ENCODE data around the gene FOLR2.
"Not testable (repeated sequence)": the region's sequence is repeated elsewhere in the genome, so short reads cannot be mapped to it uniquely, and the experiment has no call there.

Gene FOLR2

DNA sequence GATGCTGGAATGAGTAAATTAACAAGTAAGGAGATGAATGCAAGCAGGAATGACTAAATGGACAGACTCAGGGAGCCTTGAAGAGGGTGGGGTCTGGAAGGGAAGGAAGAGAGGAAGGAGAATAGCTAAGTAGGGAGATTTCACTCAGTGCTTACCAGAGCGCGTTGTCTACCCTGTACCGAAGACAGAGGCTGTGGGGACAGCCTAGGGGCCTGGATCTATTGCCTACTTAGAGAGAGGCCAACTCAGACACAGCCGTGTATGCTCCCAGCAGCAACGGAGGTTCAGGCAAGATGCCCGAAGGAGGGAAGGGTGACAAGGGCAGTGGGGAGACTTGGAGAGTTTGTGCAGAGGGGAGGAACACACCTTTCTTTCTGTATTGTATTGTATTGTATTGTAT is at the start of gene FOLR2:
TSS of gene FOLR2 (plus strand) at position 157 of the 400 bp plus-strand sequence. CDS start 1,791 bp downstream, outside the sequence.
- DNase-seq (ENCODE audit: low read depth in 2 of 2) = no peak

DNA sequence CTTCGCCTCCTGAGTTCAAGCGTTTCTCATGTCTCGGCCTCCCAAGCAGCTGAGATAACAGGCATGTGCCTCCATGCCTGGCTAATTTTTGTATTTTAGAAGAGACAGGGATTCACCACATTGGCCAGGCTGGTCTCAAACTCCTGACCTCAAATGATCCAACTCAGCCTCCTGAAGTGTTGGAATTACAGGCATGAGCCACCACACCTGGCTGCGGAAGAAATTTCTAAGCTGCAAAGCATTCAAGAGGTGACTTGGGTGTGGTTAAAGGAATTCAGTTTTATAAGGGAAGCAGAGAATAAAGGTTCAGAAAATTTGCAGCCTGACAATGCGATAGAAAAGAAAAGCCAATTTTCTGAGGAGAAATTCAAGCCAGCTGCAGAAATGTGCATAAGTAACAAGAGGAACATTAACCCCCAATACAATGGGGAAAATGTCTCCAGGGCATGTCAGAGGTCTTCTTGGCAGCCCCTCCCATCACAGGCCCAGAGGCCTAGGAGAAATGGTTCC is 47.5 kb upstream of the FOLR2 start:
- not testable (repeated sequence) for DNase-seq (ENCODE audit: low read depth in 2 of 2)

DNA sequence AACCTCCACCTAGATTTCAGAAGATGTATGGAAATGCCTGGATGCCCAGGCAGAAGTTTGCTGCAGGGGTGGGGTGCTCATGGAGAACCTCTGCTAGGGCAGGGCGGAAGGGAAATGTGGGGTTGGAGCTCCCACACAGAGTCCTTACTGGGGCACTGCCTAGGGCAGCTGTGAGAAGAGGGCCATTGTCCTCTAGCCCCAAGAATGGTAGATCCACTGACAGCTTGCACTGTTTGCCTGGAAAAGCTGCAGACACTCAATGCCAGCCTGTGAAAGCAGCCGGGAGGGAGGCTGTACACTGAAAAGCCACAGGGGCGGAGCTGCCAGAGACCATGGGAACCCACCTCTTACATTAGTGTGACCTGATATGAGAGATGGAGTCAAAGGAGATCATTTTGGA is 46.8 kb upstream of the FOLR2 start:
- not testable (repeated sequence) for DNase-seq (ENCODE audit: low read depth in 2 of 2)

DNA sequence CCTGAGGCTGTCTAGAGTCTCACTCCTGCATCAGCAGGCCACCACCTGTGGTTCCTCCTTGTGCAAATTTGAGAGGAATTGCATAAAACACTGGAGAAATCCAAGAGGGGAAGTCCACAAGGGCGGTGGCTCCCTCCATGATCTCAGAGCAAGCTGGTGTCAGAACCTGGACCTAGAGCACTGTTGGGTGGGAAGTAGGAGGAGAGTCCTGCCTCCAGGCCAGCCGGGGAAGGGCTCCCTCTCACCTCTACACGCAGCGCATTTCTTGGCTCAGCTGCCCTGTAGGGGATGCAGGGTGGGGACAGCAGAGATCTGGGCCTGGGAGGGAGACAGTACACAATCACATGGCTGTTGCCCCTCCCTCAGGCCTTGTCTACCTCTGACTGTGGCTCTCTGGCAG is 44.6 kb upstream of the FOLR2 start:
- DNase-seq (ENCODE audit: low read depth in 2 of 2) = not testable (repeated sequence)

DNA sequence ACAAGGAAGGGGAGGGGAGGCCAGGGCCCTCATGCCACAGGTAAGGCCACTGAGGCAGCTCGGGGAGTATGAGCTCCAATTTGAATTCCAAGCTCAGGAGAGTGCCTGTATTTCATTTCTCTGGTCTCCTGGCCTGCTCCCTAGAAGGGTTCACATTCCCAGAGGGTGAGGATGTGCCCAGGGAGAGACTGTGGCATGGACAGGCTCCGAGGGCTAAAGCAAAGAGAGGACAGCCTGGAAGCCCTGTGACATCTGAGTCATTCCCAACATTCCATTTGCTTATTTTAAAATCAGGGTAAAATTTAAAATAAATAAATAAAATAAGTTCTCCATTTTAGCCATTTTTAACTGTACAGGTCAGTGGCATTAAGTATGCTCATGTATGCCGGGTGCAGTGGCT is 43.3 kb upstream of the FOLR2 start:
- DNase-seq (ENCODE audit: low read depth in 2 of 2) = no peak

DNA sequence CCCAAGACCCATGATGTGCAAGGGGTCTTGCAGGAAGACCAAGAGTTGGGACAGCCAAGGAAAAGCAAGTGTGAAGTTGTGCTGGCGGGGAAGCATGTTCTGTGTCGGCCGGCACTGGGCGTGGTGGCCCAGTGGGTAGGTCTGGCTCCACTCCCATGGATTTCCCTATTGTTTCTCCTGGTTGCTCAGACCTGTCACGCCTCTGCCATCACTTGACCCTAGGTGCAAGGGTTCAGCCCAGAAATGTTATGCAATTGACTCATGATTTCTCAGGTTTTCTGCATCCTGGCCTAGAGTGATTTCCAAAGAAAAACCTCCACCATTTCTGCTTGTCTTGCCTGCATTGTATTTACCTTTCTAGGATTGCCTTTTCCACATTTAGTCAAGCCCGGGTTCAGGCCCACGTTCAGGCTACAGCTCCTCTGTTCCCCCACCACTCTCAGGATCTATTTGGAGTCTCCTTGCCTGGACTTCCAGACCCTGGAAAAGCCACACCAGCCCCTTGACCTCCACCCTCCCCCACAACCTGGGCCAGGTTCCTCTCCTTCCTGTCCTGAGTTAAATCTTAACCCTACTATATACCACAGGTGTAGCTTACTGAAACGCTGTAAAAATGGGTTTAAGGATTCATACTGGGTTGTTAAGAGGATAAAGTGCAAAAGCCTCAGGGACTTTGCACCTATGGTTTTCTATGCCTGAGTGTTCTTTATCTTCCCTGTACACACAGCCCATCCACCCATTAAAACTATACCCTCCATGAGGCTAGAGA is 42.1 kb upstream of the FOLR2 start:
- no peak for DNase-seq (ENCODE audit: low read depth in 2 of 2)

DNA sequence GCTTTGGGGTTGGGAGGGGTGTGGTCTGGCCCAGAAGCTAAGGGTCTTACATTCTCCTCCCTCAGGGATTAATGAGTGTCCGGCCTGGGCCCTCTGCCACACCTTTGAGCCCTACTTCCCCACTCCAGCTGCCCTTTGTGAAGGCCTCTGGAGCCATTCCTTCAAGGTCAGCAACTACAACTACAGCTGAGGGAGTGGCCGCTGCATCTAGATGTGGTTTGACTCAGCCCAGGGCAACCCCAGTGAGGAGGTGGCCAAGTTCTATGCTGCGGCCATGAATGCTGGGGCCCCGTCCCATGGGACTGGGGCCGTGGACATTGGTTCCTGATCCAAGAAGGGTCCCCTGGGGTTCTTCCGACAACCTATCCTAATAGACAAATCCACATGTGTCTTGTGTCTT is 38.9 kb upstream of the FOLR2 start:
- DNase-seq (ENCODE audit: low read depth in 2 of 2) = no peak

DNA sequence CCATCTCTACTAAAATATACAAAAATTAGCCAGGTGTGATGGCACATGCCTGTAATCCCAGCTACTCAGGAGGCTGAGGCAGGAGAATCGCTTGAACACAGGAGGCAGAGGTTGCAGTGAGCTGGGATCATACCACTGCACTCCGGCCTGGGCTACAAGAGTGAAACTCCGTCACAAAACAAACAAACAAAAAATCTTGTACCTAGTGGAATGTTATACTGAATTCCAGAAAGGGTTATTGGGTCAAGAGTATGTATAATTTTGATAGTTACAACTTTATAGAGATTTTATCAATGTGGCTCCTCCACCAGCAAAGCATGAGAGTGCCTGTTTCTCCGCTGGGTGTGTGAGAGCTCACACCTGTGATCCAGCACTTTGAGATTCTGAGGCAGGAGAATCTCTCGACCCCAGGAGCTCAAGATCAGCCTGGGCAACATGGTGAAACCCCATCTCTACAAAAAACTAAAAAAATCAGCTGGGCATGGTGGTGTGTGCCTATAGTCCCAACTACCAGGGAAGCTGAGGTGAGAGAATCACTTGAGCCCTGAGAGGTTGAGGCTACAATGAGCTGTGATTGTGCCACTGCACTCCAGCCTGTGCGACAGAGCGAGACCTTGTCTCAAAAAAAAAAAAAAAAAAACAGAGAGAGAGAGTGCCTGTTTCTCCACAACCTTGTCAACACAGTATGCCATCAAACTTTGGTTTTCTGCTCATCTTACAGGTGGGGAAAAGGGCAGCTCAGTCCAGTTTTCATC is 37.4 kb upstream of the FOLR2 start:
- no peak for DNase-seq (ENCODE audit: low read depth in 2 of 2)

DNA sequence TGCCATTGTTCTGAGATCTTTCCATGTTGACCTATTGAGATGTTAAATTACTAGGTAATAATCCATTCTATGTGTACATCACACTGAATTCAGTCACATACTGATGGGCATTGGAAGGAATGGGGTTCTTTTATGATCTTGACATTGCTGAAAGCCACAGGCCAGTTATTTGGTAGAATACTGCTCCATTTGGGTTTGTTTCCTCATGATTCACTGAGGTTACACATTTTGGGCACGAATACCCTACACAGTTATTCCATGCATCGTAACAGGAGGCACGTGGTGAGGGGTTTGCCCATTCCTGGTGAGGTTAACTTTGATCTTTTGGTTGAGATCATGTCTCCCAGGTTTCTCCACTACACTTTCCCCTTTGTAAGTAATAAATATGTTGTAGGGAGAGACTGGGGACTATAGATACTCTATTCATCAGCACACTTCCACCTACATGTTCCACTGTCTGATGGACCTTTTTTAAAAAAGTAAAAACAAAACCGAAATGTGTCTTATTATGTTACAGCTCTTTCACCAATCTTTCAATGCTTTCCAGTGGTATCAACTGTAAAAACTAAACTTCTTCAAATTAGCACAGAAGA is 36.7 kb upstream of the FOLR2 start:
- DNase-seq (ENCODE audit: low read depth in 2 of 2) = no peak

DNA sequence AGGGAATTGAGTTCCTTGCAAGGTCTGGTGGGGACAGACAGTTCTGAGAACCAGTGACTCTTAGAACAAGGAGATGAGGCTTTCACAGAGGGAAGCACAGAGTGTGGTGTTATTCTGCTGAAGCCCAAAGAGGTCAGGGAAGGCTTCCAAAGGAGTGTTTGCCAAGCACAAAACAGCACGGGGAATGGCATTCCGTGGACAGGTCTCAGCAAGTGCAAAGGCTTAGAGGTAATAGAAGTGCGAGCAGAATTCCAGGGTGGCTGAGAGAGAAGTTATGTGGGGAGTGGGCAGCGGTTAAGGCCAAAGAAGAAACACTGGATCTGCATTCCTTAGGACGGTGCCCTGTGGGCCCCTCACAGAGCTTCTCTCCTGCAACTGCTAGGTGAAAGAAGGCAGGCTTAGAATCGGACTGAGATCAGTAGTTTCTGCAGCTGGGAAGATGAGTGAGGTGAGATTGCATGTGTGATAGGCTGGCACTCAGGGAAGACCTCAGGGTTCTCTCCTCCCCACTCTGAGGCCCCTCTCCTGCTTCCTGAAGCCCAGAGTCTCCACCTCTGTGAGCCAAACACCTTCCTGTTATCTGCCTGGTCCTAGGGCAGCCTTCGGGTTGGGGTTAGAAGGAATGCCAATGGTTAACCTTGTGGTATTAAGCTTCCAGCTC is 35.6 kb upstream of the FOLR2 start:
- not testable (repeated sequence) for DNase-seq (ENCODE audit: low read depth in 2 of 2)

DNA sequence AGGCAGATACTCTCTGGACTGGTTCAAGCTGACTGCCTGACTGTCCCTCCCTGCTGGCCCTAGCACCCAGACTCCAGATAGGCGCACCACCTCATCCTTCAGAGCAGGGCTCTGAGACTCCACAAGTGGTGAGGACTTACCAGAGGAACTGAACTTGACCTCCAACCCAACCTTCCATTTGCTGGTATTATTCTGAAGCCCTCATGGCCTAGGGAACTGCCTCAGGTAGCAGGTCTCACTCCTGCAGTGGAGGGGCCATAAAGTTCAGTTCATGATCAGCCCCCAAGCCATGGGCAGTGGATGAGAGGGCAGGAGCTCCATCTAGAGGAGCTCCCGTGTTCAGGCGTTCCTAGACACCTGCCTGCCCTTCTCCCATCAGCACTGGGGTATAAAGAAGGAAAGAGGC is 35.0 kb upstream of the FOLR2 start:
- not testable (repeated sequence) for DNase-seq (ENCODE audit: low read depth in 2 of 2)

DNA sequence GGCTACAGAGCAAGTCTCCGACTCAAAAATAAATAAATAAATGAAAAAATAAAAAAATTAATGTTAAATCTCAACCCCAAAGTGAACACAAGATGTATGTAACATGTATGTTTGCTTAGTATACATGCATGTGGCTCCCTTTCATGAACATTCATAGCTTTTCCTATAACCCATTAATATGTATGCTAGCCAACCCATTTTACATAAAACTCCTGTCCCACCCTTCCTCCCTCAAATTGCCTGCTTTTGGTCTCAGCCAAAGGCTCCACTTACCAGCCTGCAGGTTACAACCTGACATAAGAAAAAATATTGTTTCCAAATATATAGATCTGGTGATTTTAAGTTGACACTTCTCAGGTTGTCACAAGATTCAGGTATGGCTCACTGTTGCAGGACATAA is 28.3 kb upstream of the FOLR2 start:
- no peak for DNase-seq (ENCODE audit: low read depth in 2 of 2)

DNA sequence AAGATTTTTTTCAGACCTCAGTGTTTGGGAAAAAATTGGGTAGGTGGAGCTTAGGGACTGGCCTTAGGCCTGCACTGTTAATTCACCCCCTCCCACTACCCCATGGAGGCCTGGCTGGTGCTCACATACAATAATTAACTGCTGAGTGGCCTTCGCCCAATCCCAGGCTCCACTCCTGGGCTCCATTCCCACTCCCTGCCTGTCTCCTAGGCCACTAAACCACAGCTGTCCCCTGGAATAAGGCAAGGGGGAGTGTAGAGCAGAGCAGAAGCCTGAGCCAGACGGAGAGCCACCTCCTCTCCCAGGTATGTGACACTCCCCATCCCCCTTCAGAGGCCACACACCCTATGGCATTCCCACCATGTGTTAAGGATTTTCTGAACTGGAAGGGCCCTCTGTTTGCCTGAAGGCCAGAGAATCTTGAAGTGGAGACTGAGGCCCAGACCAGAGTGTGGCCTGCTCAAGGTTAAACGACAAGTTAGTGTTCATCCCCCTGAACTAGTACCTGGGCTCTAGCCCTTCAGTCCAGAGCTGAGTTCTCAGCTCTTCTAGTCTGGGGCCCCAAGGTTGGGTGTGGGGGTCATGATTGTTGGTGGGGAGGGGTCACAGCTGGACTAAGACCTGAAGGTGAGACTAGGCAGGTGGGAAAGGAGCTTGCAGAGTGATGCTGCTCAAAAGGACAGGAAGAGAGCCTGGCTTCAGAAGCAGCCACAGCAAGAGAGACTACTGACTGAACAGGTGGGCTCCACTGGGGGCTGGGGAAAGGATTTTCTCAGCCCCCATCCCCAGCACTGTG is 26.9 kb upstream of the FOLR2 start:
- no peak for DNase-seq (ENCODE audit: low read depth in 2 of 2)

DNA sequence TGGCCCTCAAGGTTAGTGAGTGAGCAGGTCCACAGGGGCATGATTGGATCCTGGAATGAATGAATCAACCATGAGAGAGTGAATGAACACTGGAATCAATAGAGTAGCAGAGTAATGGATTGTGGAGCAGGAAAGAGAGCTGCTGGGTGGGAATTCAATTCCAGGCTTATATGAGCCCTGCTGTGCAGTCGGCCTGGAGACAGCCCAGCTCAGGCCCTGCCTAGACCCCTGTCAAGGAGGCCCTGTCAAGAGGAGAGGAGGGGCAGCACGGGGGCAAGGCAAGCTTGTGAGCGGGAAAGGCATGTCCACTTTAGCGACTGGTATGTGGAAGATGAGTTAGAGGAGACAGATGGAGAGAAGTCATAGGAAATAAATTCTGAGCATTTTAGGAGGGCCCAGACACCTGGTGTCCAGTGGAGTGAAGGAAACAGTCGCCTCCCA is 25.9 kb upstream of the FOLR2 start:
- DNase-seq (ENCODE audit: low read depth in 2 of 2) = no peak

DNA sequence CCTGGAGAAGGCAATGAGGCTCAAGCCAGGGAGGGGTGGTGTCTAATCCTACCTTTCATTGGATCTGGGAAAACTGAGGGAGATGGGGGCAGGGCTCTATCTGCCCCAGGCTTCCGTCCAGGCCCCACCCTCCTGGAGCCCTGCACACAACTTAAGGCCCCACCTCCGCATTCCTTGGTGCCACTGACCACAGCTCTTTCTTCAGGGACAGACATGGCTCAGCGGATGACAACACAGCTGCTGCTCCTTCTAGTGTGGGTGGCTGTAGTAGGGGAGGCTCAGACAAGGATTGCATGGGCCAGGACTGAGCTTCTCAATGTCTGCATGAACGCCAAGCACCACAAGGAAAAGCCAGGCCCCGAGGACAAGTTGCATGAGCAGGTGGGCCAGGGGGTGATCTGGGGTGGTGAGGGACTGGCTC is 24.6 kb upstream of the FOLR2 start, which contains the start of gene FOLR1:
TSS of gene FOLR1 (plus strand) at position 180 of the 421 bp plus-strand sequence. CDS start at position 214, 34 bp downstream.
- DNase-seq (ENCODE audit: low read depth in 2 of 2) = no peak

DNA sequence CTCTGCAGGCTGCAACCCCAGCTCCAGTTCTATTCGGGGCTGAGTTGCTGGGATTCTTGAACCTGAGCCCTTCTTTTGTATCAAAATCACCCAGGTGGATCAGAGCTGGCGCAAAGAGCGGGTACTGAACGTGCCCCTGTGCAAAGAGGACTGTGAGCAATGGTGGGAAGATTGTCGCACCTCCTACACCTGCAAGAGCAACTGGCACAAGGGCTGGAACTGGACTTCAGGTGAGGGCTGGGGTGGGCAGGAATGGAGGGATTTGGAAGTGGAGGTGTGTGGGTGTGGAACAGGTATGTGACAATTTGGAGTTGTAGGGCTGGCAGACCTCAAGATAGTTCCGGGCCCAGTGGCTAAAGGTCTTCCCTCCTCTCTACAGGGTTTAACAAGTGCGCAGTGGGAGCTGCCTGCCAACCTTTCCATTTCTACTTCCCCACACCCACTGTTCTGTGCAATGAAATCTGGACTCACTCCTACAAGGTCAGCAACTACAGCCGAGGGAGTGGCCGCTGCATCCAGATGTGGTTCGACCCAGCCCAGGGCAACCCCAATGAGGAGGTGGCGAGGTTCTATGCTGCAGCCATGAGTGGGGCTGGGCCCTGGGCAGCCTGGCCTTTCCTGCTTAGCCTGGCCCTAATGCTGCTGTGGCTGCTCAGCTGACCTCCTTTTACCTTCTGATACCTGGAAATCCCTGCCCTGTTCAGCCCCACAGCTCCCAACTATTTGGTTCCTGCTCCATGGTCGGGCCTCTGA is 20.9 kb upstream of the FOLR2 start:
- DNase-seq (ENCODE audit: low read depth in 2 of 2) = no peak

DNA sequence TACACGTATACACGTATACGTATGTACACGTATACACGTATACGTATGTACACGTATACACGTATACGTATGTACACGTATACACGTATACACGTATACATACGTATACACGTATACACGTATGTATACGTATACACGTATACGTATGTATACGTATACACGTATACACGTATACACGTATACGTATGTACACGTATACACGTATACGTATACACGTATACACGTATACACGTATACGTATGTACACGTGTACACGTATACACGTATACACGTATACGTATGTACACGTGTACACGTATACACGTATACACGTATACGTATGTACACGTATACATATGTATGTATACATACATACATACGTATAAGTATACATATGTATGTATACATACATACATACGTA is 15.1 kb upstream of the FOLR2 start:
- not testable (repeated sequence) for DNase-seq (ENCODE audit: low read depth in 2 of 2)

DNA sequence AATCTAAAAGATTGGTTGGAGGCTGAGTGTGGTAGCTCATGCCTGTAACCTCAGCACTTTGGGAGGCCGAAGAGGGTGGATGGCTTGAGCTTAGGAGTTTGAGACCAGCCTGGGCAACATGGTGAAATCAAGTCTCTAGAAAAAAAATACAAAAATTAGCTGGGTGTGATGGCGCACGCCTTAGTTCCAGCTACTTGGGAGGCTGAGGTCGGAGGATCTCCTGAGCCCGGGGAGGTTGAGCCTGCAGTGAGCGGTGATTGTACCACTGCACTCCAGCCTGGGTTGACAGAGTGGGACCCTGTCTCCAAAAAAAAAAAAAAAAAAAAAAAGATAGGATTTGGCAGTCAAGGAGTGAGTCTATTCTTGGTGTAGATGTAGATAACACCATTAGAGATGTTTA is 14.0 kb upstream of the FOLR2 start:
- DNase-seq (ENCODE audit: low read depth in 2 of 2) = no peak

DNA sequence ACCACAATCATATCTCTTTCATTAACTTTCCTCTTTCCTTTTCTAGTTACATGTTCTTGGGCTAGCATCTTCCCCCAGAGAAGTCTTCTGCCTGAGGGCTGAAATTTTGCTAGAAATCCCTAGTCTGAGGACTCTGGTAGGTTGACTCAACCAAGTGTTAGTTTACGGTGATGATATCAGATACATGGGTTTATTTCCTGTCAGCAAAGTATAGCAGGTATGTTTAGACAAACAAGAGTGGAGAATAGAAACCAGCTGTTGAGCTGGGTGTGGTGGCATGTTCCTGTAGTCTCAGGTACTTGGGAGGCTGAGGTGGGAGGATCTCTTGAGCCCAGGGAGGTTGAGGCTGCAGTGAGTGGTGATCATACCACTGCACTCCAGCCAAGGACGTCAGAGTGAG is 13.4 kb upstream of the FOLR2 start:
- DNase-seq (ENCODE audit: low read depth in 2 of 2) = no peak

DNA sequence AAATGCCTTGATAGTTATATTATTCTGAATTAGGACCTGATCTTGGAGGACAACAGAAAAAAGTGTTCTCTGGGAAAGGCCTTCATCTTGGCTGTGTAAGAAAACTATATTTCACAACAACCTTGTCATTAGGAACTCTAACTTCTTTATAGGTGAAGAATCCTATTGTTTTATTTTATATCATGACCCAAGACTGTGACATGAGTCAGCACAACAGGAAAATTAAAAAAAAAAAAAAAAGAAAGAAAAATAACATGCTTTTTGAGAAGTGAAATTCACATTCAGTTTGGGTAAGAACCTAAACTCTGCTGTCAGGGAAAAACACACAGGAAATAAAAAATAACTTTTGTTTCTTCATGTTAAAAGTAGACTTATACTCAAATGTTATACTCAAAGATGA is 11.7 kb upstream of the FOLR2 start:
- no peak for DNase-seq (ENCODE audit: low read depth in 2 of 2)

Measured in stimulated activated CD8-positive, alpha-beta memory T cell treated with anti-CD3 and anti-CD28 coated beads, Interleukin-2, amount 100 ng/mL, for 48 hours (primary cell).